Parathyroid adenoma (tissue), 2 donors: Measurements from ENCODE around the gene HSPB2.

Experiments used
- H2AFZ ChIP-seq: fragments of 300-600 bp; sonication (generic); one replicate; pipeline ENCODE4 v1.7.0; 2017; ENCODE audit warnings: antibody characterized with exemption, mild to moderate bottlenecking
- H3K27ac ChIP-seq: fragments of 300-600 bp; sonication (generic); one replicate; pipeline ENCODE4 v1.7.0; 2017
- H3K27me3 ChIP-seq: fragments of 300-600 bp; sonication (generic); one replicate; pipeline ENCODE4 v1.7.0; 2017; ENCODE audit warnings: low read length; ENCODE audit not compliant: control insufficient read depth, insufficient read depth
- H3K36me3 ChIP-seq: fragments of 300-600 bp; sonication (generic); one replicate; pipeline ENCODE4 v1.7.0; 2017; ENCODE audit warnings: low read length; ENCODE audit not compliant: control insufficient read depth, insufficient read depth
- H3K4me1 ChIP-seq: fragments of 300-600 bp; sonication (generic); one replicate; pipeline ENCODE4 v1.7.0; 2017; ENCODE audit warnings: control low read depth
- H3K4me2 ChIP-seq: fragments of 300-600 bp; sonication (generic); one replicate; pipeline ENCODE4 v1.7.0; 2017; ENCODE audit warnings: low read length
- H3K4me3 ChIP-seq: fragments of 300-600 bp; sonication (generic); one replicate; pipeline ENCODE4 v1.7.0; 2017; ENCODE audit warnings: low read depth, low read length
- H3K79me2 ChIP-seq: fragments of 300-600 bp; sonication (generic); one replicate; pipeline ENCODE4 v1.7.0; 2017; ENCODE audit warnings: control low read depth
- H3K9ac ChIP-seq: fragments of 300-600 bp; sonication (generic); one replicate; pipeline ENCODE4 v1.7.0; 2017; ENCODE audit warnings: mild to moderate bottlenecking
- H3K9me3 ChIP-seq: fragments of 300-600 bp; sonication (generic); one replicate; pipeline ENCODE4 v1.7.0; 2017; ENCODE audit warnings: low read length; ENCODE audit not compliant: control insufficient read depth
- TF ChIP-seq, protein P1 (sequence below): fragments of 300-600 bp; sonication (generic); IDR thresholded peaks from one replicate; pipeline ENCODE4 v1.7.0; 2017; ENCODE audit warnings: antibody characterized with exemption, mild to moderate bottlenecking
- donor health status: primary hyperparathyroidism.

Gene HSPB2

DNA sequence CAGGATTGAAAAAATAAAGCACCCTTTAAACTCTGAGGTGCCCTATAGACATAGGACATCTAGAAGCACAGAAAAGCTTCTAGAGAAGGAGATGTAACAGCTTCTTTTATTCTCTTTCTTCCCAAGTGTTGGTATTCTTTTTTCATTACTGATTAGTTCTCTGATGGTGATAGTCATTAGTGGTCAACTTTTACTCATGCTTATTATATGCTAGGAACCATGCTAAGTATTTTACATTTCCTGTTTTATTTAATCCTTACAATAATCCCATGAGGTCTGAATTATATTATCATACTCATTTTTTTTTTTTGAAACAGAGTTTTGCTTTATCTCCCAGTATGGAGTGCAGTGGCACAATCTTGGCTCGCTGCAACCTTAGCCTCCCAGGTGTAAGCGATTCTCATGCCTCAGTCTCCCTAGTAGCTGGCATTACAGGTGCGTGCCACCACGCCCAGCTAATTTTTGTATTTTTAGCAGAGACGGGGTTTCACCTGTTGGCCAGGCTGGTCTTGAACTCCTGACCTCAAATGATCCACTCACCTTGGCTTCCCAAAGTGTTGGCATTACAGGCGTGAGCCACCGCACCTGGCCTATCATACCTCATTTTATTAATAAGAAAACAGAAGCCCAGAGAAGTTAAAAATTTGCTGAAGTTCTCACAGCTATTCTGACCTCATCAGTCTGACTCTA, 9.2 kb downstream of the HSPB2 start:
- Histone ChIP-seq H3K4me1 (no peaks in the 10 kb centered on the region), H3K9me3 (no peaks in the 10 kb centered on the region), H3K9ac (no peak overlapping the region), H3K79me2 (no peaks in the 10 kb centered on the region), H3K27ac (no peak overlapping the region), H3K4me2 (no peak overlapping the region), H3K36me3 (no peaks in the 10 kb centered on the region), H2AFZ (no peak overlapping the region), H3K4me3 (no peak overlapping the region), H3K27me3 (no peaks in the 10 kb centered on the region)
- TF ChIP-seq, protein P1, sequence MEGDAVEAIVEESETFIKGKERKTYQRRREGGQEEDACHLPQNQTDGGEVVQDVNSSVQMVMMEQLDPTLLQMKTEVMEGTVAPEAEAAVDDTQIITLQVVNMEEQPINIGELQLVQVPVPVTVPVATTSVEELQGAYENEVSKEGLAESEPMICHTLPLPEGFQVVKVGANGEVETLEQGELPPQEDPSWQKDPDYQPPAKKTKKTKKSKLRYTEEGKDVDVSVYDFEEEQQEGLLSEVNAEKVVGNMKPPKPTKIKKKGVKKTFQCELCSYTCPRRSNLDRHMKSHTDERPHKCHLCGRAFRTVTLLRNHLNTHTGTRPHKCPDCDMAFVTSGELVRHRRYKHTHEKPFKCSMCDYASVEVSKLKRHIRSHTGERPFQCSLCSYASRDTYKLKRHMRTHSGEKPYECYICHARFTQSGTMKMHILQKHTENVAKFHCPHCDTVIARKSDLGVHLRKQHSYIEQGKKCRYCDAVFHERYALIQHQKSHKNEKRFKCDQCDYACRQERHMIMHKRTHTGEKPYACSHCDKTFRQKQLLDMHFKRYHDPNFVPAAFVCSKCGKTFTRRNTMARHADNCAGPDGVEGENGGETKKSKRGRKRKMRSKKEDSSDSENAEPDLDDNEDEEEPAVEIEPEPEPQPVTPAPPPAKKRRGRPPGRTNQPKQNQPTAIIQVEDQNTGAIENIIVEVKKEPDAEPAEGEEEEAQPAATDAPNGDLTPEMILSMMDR: no peak

DNA sequence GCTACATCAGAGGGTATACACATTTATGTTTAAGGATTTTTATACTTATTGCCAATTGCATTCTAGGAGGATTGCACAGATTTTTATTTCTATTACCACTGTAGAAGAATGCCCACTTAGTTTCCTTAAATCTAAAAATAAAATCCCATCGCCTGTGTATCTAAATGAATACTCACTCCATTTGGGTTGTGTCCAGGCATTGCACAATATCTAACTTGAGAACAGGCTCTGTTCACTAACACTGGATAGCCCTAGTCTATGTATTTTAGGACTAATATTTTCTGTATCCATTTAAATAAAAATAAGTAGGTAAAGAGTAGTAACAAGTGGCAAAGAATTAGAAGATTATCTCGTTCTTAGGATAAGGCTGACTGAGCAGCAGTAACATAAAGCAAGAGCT, 10.3 kb downstream of the HSPB2 start:
- H3K9ac ChIP-seq: no peak overlapping the region
- H2AFZ ChIP-seq: no peak overlapping the region
- no peaks in the 10 kb centered on the region for H3K36me3 ChIP-seq
- no peaks in the 10 kb centered on the region for H3K4me1 ChIP-seq
- no peaks in the 10 kb centered on the region for H3K27me3 ChIP-seq
- H3K27ac ChIP-seq: peak overlapping the region; percentile 47
- TF ChIP-seq, protein P1: no peak
- H3K79me2 ChIP-seq: no peaks in the 10 kb centered on the region
- H3K9me3 ChIP-seq: no peaks in the 10 kb centered on the region
- no peak overlapping the region for H3K4me3 ChIP-seq
- peak overlapping the region; percentile 8 for H3K4me2 ChIP-seq

DNA sequence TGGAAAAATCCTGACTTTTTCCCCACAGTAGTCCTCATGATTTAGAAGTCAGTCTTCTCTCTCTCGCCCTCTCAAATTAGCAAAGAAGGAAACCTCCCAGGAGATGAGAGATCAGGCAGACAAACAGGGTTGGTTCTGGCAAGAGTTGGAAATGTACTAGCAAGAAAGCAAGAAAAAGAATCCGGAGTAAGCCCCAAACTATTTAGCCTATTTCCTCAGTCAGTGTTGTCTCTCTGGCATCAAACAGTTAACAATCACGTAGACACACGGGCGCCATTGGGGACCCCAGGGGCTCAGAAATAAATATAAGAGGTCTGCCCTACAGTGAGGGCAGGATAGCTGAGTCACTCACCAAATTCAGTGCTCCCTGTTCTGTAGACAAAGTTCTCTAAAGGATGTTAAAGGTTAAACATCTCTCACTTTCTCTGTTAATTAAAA, 10.8 kb downstream of the HSPB2 start:
- Histone ChIP-seq H3K4me3 (no peak overlapping the region), H3K27me3 (no peaks in the 10 kb centered on the region), H3K4me1 (no peaks in the 10 kb centered on the region), H2AFZ (no peak overlapping the region), H3K4me2 (no peak overlapping the region), H3K79me2 (no peaks in the 10 kb centered on the region), H3K9ac (no peak overlapping the region), H3K9me3 (no peaks in the 10 kb centered on the region), H3K36me3 (no peaks in the 10 kb centered on the region), H3K27ac (peak overlapping the region; percentile 47)
- TF ChIP-seq, protein P1: no peak

DNA sequence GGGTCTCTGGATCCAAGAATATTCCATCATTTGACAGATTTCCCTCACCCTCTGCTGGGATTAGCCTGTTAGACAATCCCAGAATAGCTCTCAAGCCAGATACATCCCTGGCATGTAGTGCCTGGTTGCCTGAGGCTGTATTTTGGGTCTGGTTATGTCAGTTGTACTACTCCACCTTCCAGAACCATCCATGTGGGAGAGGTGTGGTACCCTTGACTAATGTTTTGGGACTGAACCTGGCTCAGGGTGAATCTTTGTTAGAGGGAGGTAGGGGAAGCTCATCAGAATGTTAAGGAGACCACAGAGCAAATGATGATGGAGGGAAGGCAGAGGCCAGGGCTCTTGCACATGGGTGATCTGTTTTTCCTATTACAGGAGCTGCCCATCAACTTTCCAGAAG, 11.4 kb downstream of the HSPB2 start:
- Histone ChIP-seq H2AFZ (no peak overlapping the region), H3K27ac (peak overlapping the region; percentile 47), H3K36me3 (no peaks in the 10 kb centered on the region), H3K9ac (no peak overlapping the region), H3K4me1 (no peaks in the 10 kb centered on the region), H3K4me2 (no peak overlapping the region), H3K27me3 (no peaks in the 10 kb centered on the region), H3K79me2 (no peaks in the 10 kb centered on the region), H3K9me3 (no peaks in the 10 kb centered on the region), H3K4me3 (no peak overlapping the region)
- TF ChIP-seq, protein P1: no peak

DNA sequence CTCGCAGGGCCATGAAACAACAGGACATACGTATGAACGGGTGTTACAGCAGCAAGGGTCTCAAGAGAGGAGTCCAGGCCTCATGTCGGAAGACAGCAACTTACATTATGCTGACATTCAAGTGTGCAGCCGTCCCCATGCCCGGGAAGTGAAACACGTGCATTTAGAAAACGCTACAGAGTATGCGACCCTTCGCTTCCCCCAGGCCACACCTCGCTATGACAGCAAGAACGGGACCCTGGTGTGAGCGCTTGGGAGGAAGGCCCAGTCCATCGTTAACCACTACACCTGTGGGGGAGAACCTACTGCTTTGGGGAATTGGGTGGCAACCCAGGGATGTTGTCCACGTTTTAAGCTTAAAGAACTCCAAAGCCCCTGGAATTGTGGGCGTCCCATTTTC, 13.4 kb downstream of the HSPB2 start:
- H3K4me2 ChIP-seq: no peak overlapping the region
- no peak overlapping the region for H3K9ac ChIP-seq
- no peaks in the 10 kb centered on the region for H3K9me3 ChIP-seq
- no peaks in the 10 kb centered on the region for H3K36me3 ChIP-seq
- H3K27me3 ChIP-seq: no peaks in the 10 kb centered on the region
- H3K4me1 ChIP-seq: no peaks in the 10 kb centered on the region
- no peaks in the 10 kb centered on the region for H3K79me2 ChIP-seq
- TF ChIP-seq, protein P1: no peak
- no peak overlapping the region for H3K4me3 ChIP-seq
- H2AFZ ChIP-seq: no peak overlapping the region
- H3K27ac ChIP-seq: peak overlapping the region; percentile 83
